HG02642 (cell line): ENCODE results near the gene LEAP2.
"Not testable (repeated sequence)": the region's sequence is repeated elsewhere in the genome, so short reads cannot be mapped to it uniquely, and the experiment has no call there.

Experiments
- ATAC-seq: cut with Tn5 transposase; IDR thresholded peaks from one replicate; pipeline ENCODE4 v1.9.1; 2021; ENCODE audit warnings: mild to moderate bottlenecking; ENCODE audit not compliant: unreplicated experiment, poor library complexity

The LEAP2 gene

GRCh38 chr5:132840313-132840712, 33.2 kb upstream of the LEAP2 start:
- ATAC-seq = no peak

GRCh38 chr5:132840896-132841295, 32.6 kb upstream of the LEAP2 start:
- no peak for ATAC-seq

GRCh38 chr5:132841305-132841704, 32.2 kb upstream of the LEAP2 start:
- no peak for ATAC-seq

GRCh38 chr5:132848270-132848669, 25.2 kb upstream of the LEAP2 start:
- ATAC-seq = no peak

- no peak for ATAC-seq
These were observed 24.1 kb upstream of the LEAP2 start for GRCh38 chr5:132849347-132849746.

- ATAC-seq = no peak
These were observed 23.4 kb upstream of the LEAP2 start for GRCh38 chr5:132850066-132850465.

GRCh38 chr5:132853323-132853722, 20.1 kb upstream of the LEAP2 start:
- ATAC-seq = no peak

- no peak for ATAC-seq
These were observed 19.7 kb upstream of the LEAP2 start for GRCh38 chr5:132853790-132854189.

- ATAC-seq = no peak
These were observed 19.2 kb upstream of the LEAP2 start for GRCh38 chr5:132854301-132854700.

- not testable (repeated sequence) for ATAC-seq
These were observed 18.5 kb upstream of the LEAP2 start for GRCh38 chr5:132854992-132855391.

GRCh38 chr5:132856011-132856410, 17.5 kb upstream of the LEAP2 start:
- ATAC-seq = no peak

- no peak for ATAC-seq
These were observed 13.5 kb upstream of the LEAP2 start for GRCh38 chr5:132859889-132860437.

GRCh38 chr5:132860742-132861141, 12.7 kb upstream of the LEAP2 start:
- no peak for ATAC-seq

- ATAC-seq = peak; percentile 31
These were observed 7.7 kb upstream of the LEAP2 start for GRCh38 chr5:132865668-132866341.

GRCh38 chr5:132866342-132867045, 7.0 kb upstream of the LEAP2 start, which contains the start of the genes GDF9 and UQCRQ:
GDF9 (minus strand) TSS chr5:132866469; CDS start chr5:132864533, 1,936 bp downstream.
UQCRQ (plus strand) TSS chr5:132866642; CDS start chr5:132866882, 240 bp downstream.
- ATAC-seq = peak; percentile 98

GRCh38 chr5:132867046-132867451, 6.4 kb upstream of the LEAP2 start:
- no peak for ATAC-seq

GRCh38 chr5:132868754-132869153, 4.7 kb upstream of the LEAP2 start:
- no peak for ATAC-seq

- no peak for ATAC-seq
These were observed 2.7 kb upstream of the LEAP2 start for GRCh38 chr5:132870801-132871200.

- ATAC-seq = no peak
These were observed 1.8 kb upstream of the LEAP2 start for GRCh38 chr5:132871459-132872284.

- ATAC-seq = no peak
These were observed 715 bp upstream of the LEAP2 start for GRCh38 chr5:132872788-132873118.

GRCh38 chr5:132873930-132874271, 433 bp downstream of the LEAP2 start:
- no peak for ATAC-seq
